K562 (cell line): ENCODE results near the gene TARBP1. TPM values are rescaled to one million over a fixed set of nuclear protein-coding genes. Genes with fewer than 3 reads are reported as not detected.
A peak's percentile ranks its signal among the peaks of the same experiment; 100 is the strongest.

Experiments
- AFF1 ChIP-seq, 2 experiments: fragments of 450-650 bp; IDR thresholded peaks; 2 replicates each; pipeline ENCODE4 v1.6.1; 2018; ENCODE audit warnings: mild to moderate bottlenecking in 2 of 2, low read depth in 1 of 2; ENCODE audit not compliant: partially characterized antibody in 2 of 2
- ARID4B ChIP-seq: sonication (generic); formaldehyde crosslinking; IDR thresholded peaks from 2 replicates; pipeline ENCODE4 v1.8.0; 2022; ENCODE audit warnings: mild to moderate bottlenecking, missing genetic modification reagents
- CEBPG ChIP-seq, 3 experiments: fragments of 200-800 bp in 1 of 3; sonication (Bioruptor generic) in 1 of 3; sonication (generic) in 1 of 3; formaldehyde crosslinking in 1 of 3; IDR thresholded peaks in 2 of 3; conservative IDR thresholded peaks in 1 of 3; 2 replicates each; pipeline versions ENCODE4 v1.6.1 to v1.8.0; 2016 to 2022; ENCODE audit warnings: missing compliant biosample characterization in 2 of 3, missing genetic modification characterization in 2 of 3, mild to moderate bottlenecking in 1 of 3, missing genetic modification reagents in 1 of 3
- EP400 ChIP-seq: fragments of 450-650 bp; IDR thresholded peaks from 2 replicates; pipeline ENCODE4 v1.6.1; 2017; ENCODE audit warnings: antibody characterized with exemption, mild to moderate bottlenecking, moderate library complexity
- NCOA6 ChIP-seq: fragments of 450-650 bp; IDR thresholded peaks from 2 replicates; pipeline ENCODE4 v1.6.1; 2017; ENCODE audit warnings: mild to moderate bottlenecking
- PBX2 ChIP-seq, 2 experiments: IDR thresholded peaks in 1 of 2; conservative IDR thresholded peaks in 1 of 2; 2 replicates each; pipeline ENCODE4 v1.6.1; 2016; ENCODE audit warnings: low read depth in 2 of 2, mild to moderate bottlenecking in 1 of 2, missing compliant biosample characterization in 1 of 2, missing genetic modification characterization in 1 of 2, moderate library complexity in 1 of 2
- PCBP2 ChIP-seq: fragments of 200-400 bp; formaldehyde crosslinking; IDR thresholded peaks from 2 replicates; pipeline ENCODE4 v1.6.1; 2018; ENCODE audit warnings: low read length, low read depth, mild to moderate bottlenecking, moderate library complexity; ENCODE audit not compliant: poor library complexity, severe bottlenecking
- PTBP1 ChIP-seq: fragments of 200-400 bp; formaldehyde crosslinking; IDR thresholded peaks from 2 replicates; pipeline ENCODE4 v1.6.1; 2017; ENCODE audit warnings: low read depth, low read length
- SMAD3 ChIP-seq: fragments of 450-650 bp; formaldehyde crosslinking; conservative IDR thresholded peaks from 2 replicates; pipeline ENCODE4 v1.4.0; 2020; ENCODE audit warnings: mild to moderate bottlenecking
- TEAD2 ChIP-seq: fragments of 450-650 bp; IDR thresholded peaks from 2 replicates; pipeline ENCODE4 v1.6.1; 2016; ENCODE audit warnings: missing genetic modification characterization, control low read depth, missing compliant biosample characterization
- ZBTB43 ChIP-seq: sonication (generic); formaldehyde crosslinking; IDR thresholded peaks from 2 replicates; pipeline ENCODE4 v1.8.0; 2023; ENCODE audit warnings: mild to moderate bottlenecking, missing genetic modification reagents
- ZNF644 ChIP-seq: fragments of 200-800 bp; sonication (Bioruptor generic); IDR thresholded peaks from 2 replicates; pipeline ENCODE4 v1.6.1; 2016; ENCODE audit warnings: low read depth, missing genetic modification characterization, missing compliant biosample characterization
- ZNF778 ChIP-seq: fragments of 450-650 bp; formaldehyde crosslinking; IDR thresholded peaks from 2 replicates; pipeline ENCODE4 v1.4.0; 2020; ENCODE audit warnings: mild to moderate bottlenecking, moderate library complexity
- ZSCAN29 ChIP-seq: fragments of 450-650 bp; IDR thresholded peaks from 2 replicates; pipeline ENCODE4 v1.6.1; 2017
- polyA plus RNA-seq, 8 experiments: library from polyadenylated mRNA; depleted of rRNA in 4 of 8; stranded (reverse) in 5 of 8; unstranded in 3 of 8; fragments of >200 nt; fragmentation: Nextera tagmentation in 2 of 8; fragmentation: Illumina TruSeq in 1 of 8; extraction: Ambion mirVana in 2 of 8; extraction: Trizol in 1 of 8; gene quantifications; 2 replicates each; pipeline versions ENCODE4 v1.2.1 to v1.2.3, GENCODE V29; 2011 to 2014; ENCODE audit warnings: inconsistent platforms in 1 of 8, missing spikeins in 1 of 8
- total RNA-seq, 7 experiments: library from RNA; depleted of rRNA in 6 of 7; stranded (reverse); fragments of >200 nt in 6 of 7; fragmentation: Illumina TruSeq in 2 of 7; extraction: Trizol in 2 of 7; gene quantifications; 2 replicates each; pipeline versions ENCODE4 v1.2.1 to v1.2.3, GENCODE V29; 2011 to 2021; ENCODE audit warnings: low replicate concordance in 1 of 7

TARBP1 gene
- total and polyA plus RNA-seq, 9 of the 15 experiments (the other 6 are each of a cell fraction or from before 2014, with no cell fraction given): 8.8 to 48.0 (median 22.9) TPM

GRCh38 chr1:234361102-234361603, 117.8 kb downstream of the TARBP1 start (continued):
- TF ChIP-seq PTBP1 (no peak), TEAD2 (tag) (peak; percentile 43), EP400 (no peak), PCBP2 (no peak), ZBTB43 (CRISPR knock-in tag) (no peak), PBX2 (CRISPR knock-in tag; IDR thresholded peaks at IDR 0.05; ENCODE audit: low read depth) (no peak), PBX2 (tag; conservative IDR thresholded peaks at IDR 0.05; ENCODE audit: low read depth) (0 out of 2 replicates have a peak, but pooled peaks have one; percentile 27), ZSCAN29 (no peak), NCOA6 (no peak), AFF1 (IDR thresholded peaks at IDR 0.05; ENCODE audit: low read depth in 1 of 2, partially characterized antibody in 2 of 2) (no peak), CEBPG (CRISPR knock-in tag; IDR thresholded peaks at IDR 0.05) (no peak), CEBPG (tag; conservative IDR thresholded peaks at IDR 0.05 in 1 of 2, IDR thresholded peaks at IDR 0.05 in 1 of 2) (no peak; a peak in 1 of 4 replicates), ARID4B (no peak), SMAD3 (peak; percentile 74; the same call in 1 of the 2 replicates), ZNF778 (CRISPR knock-in tag) (no peak), ZNF644 (tag) (peak; percentile 85)
